OCI-LY1 (cell line): ENCODE data around the gene YKT6.

Source experiments
- CTCF ChIP-seq: fragments of 200-600 bp; sonication (generic), shearing (Covaris generic); IDR thresholded peaks from 2 replicates; pipeline ENCODE4 v1.5.1; 2017; ENCODE audit warnings: mild to moderate bottlenecking, antibody characterized with exemption, low read length, moderate library complexity, mixed read lengths
- EZH2 ChIP-seq: fragments of 200-600 bp; sonication (generic), shearing (Covaris generic); IDR thresholded peaks from 2 replicates; pipeline ENCODE4 v1.8.0; 2017; ENCODE audit warnings: borderline replicate concordance, mixed run types, mild to moderate bottlenecking, antibody characterized with exemption, low read length, moderate library complexity, mixed read lengths

GRCh38 chr7:44159824-44160630 lies 40.8 kb upstream of the YKT6 start:
- TF ChIP-seq CTCF: no peak
- TF ChIP-seq EZH2: no peak
